ENCODE measurements around the gene COG5.
A peak's percentile ranks its signal among the peaks of the same experiment; 100 is the strongest.

The COG5 gene

GRCh38 chr7:107396990-107397389 lies 166.7 kb downstream of the COG5 start:
- Histone ChIP-seq H3K4me3 (ENCODE audit: severe bottlenecking) (no peak overlapping the region), H3K9me3 (ENCODE audit: severe bottlenecking) (no peaks in the 10 kb centered on the region), H3K27me3 (ENCODE audit: insufficient read depth, poor library complexity, severe bottlenecking) (no peaks in the 10 kb centered on the region), H3K4me1 (ENCODE audit: insufficient read depth, poor library complexity, severe bottlenecking) (peaks cover 3% of the 10 kb centered on the region), H3K27ac (ENCODE audit: poor library complexity, severe bottlenecking) (no peak overlapping the region), H3K36me3 (ENCODE audit: low read depth) (no peaks in the 10 kb centered on the region)
- DNase-seq (ENCODE audit: low spot score) (no peak), ATAC-seq (ENCODE audit: low read depth) (0 out of 3 replicates have a peak, but pooled peaks have one; percentile 31)
- TF ChIP-seq CTCF (IDR thresholded peaks at IDR 0.05; ENCODE audit: poor library complexity, severe bottlenecking), result no peak

- peaks cover 3% of the 10 kb centered on the region for H3K4me1 ChIP-seq (ENCODE audit: insufficient read depth, poor library complexity, severe bottlenecking)
- H3K27ac ChIP-seq (ENCODE audit: poor library complexity, severe bottlenecking), result no peak overlapping the region
- H3K27me3 ChIP-seq (ENCODE audit: insufficient read depth, poor library complexity, severe bottlenecking), result no peaks in the 10 kb centered on the region
- no peaks in the 10 kb centered on the region for H3K36me3 ChIP-seq (ENCODE audit: low read depth)
- no peak for TF ChIP-seq CTCF (IDR thresholded peaks at IDR 0.05; ENCODE audit: poor library complexity, severe bottlenecking)
- H3K4me3 ChIP-seq (ENCODE audit: severe bottlenecking), result no peak overlapping the region
- no peaks in the 10 kb centered on the region for H3K9me3 ChIP-seq (ENCODE audit: severe bottlenecking)
- ATAC-seq (ENCODE audit: low read depth) (no peak), DNase-seq (ENCODE audit: low spot score) (no peak)
Observed at GRCh38 chr7:107396081-107396480, 167.6 kb downstream of the COG5 start.

- Histone ChIP-seq H3K9me3 (ENCODE audit: severe bottlenecking) (no peaks in the 10 kb centered on the region), H3K27me3 (ENCODE audit: insufficient read depth, poor library complexity, severe bottlenecking) (no peaks in the 10 kb centered on the region), H3K4me3 (ENCODE audit: severe bottlenecking) (no peak overlapping the region), H3K4me1 (ENCODE audit: insufficient read depth, poor library complexity, severe bottlenecking) (peaks cover 3% of the 10 kb centered on the region), H3K27ac (ENCODE audit: poor library complexity, severe bottlenecking) (no peak overlapping the region), H3K36me3 (ENCODE audit: low read depth) (no peaks in the 10 kb centered on the region)
- ATAC-seq (ENCODE audit: low read depth), result no peak
- DNase-seq (ENCODE audit: low spot score), result no peak
- TF ChIP-seq CTCF (IDR thresholded peaks at IDR 0.05; ENCODE audit: poor library complexity, severe bottlenecking), result no peak
Observed at GRCh38 chr7:107394831-107395230, 168.9 kb downstream of the COG5 start.

GRCh38 chr7:107394276-107394675 lies 169.4 kb downstream of the COG5 start:
- H3K36me3 ChIP-seq (ENCODE audit: low read depth), result no peaks in the 10 kb centered on the region
- no peak for TF ChIP-seq CTCF (IDR thresholded peaks at IDR 0.05; ENCODE audit: poor library complexity, severe bottlenecking)
- H3K4me1 ChIP-seq (ENCODE audit: insufficient read depth, poor library complexity, severe bottlenecking), result peaks cover 3% of the 10 kb centered on the region
- H3K27ac ChIP-seq (ENCODE audit: poor library complexity, severe bottlenecking), result no peak overlapping the region
- ATAC-seq (ENCODE audit: low read depth) (no peak), DNase-seq (ENCODE audit: low spot score) (no peak)
- no peak overlapping the region for H3K4me3 ChIP-seq (ENCODE audit: severe bottlenecking)
- no peaks in the 10 kb centered on the region for H3K9me3 ChIP-seq (ENCODE audit: severe bottlenecking)
- H3K27me3 ChIP-seq (ENCODE audit: insufficient read depth, poor library complexity, severe bottlenecking), result no peaks in the 10 kb centered on the region

GRCh38 chr7:107392830-107393229 lies 170.9 kb downstream of the COG5 start:
- no peaks in the 10 kb centered on the region for H3K27me3 ChIP-seq (ENCODE audit: insufficient read depth, poor library complexity, severe bottlenecking)
- H3K36me3 ChIP-seq (ENCODE audit: low read depth), result no peaks in the 10 kb centered on the region
- TF ChIP-seq CTCF (IDR thresholded peaks at IDR 0.05; ENCODE audit: poor library complexity, severe bottlenecking), result no peak
- H3K9me3 ChIP-seq (ENCODE audit: severe bottlenecking), result no peaks in the 10 kb centered on the region
- H3K4me1 ChIP-seq (ENCODE audit: insufficient read depth, poor library complexity, severe bottlenecking), result peaks cover 4% of the 10 kb centered on the region
- DNase-seq (ENCODE audit: low spot score), result no peak
- no peak overlapping the region for H3K4me3 ChIP-seq (ENCODE audit: severe bottlenecking)
- H3K27ac ChIP-seq (ENCODE audit: poor library complexity, severe bottlenecking), result no peak overlapping the region
- no peak for ATAC-seq (ENCODE audit: low read depth)
